ENCODE data around the gene RAB3B. TPM values are rescaled to one million over a fixed set of nuclear protein-coding genes. Genes with fewer than 3 reads are reported as not detected.
"Not testable (repeated sequence)": the region's sequence is repeated elsewhere in the genome, so short reads cannot be mapped to it uniquely, and the experiment has no call there.

Gene RAB3B
- total RNA-seq, 1 donor from 2014 or later, result 3.4 TPM

GRCh38 chr1:52032785-52033131, 42.3 kb upstream of the RAB3B start:
- peak; percentile 7 for DNase-seq (ENCODE audit: low read depth)
- no peak for FAIRE-seq
- Histone ChIP-seq H3K27me3 (ENCODE audit: control insufficient read depth, insufficient read depth, low read length) (no peaks in the 10 kb centered on the region), H3K36me3 (ENCODE audit: control insufficient read depth, insufficient read depth, low read length) (no peaks in the 10 kb centered on the region), H3K4me3 (ENCODE audit: low read depth, low read length) (peak overlapping the region; percentile 77)
- no peak for TF ChIP-seq CTCF (IDR thresholded peaks at IDR 0.05; ENCODE audit: insufficient read depth, low read length, severe bottlenecking)

GRCh38 chr1:52032124-52032784, 41.8 kb upstream of the RAB3B start:
- FAIRE-seq (no peak), DNase-seq (ENCODE audit: low read depth) (no peak)
- H3K27me3 ChIP-seq (ENCODE audit: control insufficient read depth, insufficient read depth, low read length), result no peaks in the 10 kb centered on the region
- no peak for TF ChIP-seq CTCF (IDR thresholded peaks at IDR 0.05; ENCODE audit: insufficient read depth, low read length, severe bottlenecking)
- no peaks in the 10 kb centered on the region for H3K36me3 ChIP-seq (ENCODE audit: control insufficient read depth, insufficient read depth, low read length)
- H3K4me3 ChIP-seq (ENCODE audit: low read depth, low read length), result peak overlapping the region; percentile 77

GRCh38 chr1:52028839-52029238, 38.3 kb upstream of the RAB3B start:
- DNase-seq (ENCODE audit: low read depth); H3K36me3 ChIP-seq (ENCODE audit: control insufficient read depth, insufficient read depth, low read length); FAIRE-seq: not testable (repeated sequence)

GRCh38 chr1:52028328-52028727, 37.8 kb upstream of the RAB3B start:
- DNase-seq (ENCODE audit: low read depth) (no peak), FAIRE-seq (no peak)
- H3K36me3 ChIP-seq (ENCODE audit: control insufficient read depth, insufficient read depth, low read length), result peaks cover 4% of the 10 kb centered on the region
- TF ChIP-seq CTCF (IDR thresholded peaks at IDR 0.05; ENCODE audit: insufficient read depth, low read length, severe bottlenecking), result no peak
- H3K4me3 ChIP-seq (ENCODE audit: low read depth, low read length), result no peak overlapping the region
- H3K27me3 ChIP-seq (ENCODE audit: control insufficient read depth, insufficient read depth, low read length), result no peaks in the 10 kb centered on the region

More at GRCh38 chr1:52028839-52029238, 38.3 kb upstream of the RAB3B start:
- not testable (repeated sequence) for H3K4me3 ChIP-seq (ENCODE audit: low read depth, low read length); H3K27me3 ChIP-seq (ENCODE audit: control insufficient read depth, insufficient read depth, low read length)

GRCh38 chr1:52026278-52026677, 35.8 kb upstream of the RAB3B start:
- Histone ChIP-seq H3K36me3 (ENCODE audit: control insufficient read depth, insufficient read depth, low read length) (peaks cover 9% of the 10 kb centered on the region), H3K27me3 (ENCODE audit: control insufficient read depth, insufficient read depth, low read length) (no peaks in the 10 kb centered on the region), H3K4me3 (ENCODE audit: low read depth, low read length) (no peak overlapping the region)
- TF ChIP-seq CTCF (IDR thresholded peaks at IDR 0.05; ENCODE audit: insufficient read depth, low read length, severe bottlenecking), result no peak
- FAIRE-seq (no peak), DNase-seq (ENCODE audit: low read depth) (no peak)

- FAIRE-seq, result no peak
- TF ChIP-seq CTCF (IDR thresholded peaks at IDR 0.05; ENCODE audit: insufficient read depth, low read length, severe bottlenecking), result no peak
- DNase-seq (ENCODE audit: low read depth), result no peak
- no peaks in the 10 kb centered on the region for H3K27me3 ChIP-seq (ENCODE audit: control insufficient read depth, insufficient read depth, low read length)
- H3K4me3 ChIP-seq (ENCODE audit: low read depth, low read length), result no peak overlapping the region
- H3K36me3 ChIP-seq (ENCODE audit: control insufficient read depth, insufficient read depth, low read length), result peaks cover 9% of the 10 kb centered on the region
These were observed 31.6 kb upstream of the RAB3B start for GRCh38 chr1:52022133-52022532.

All from bronchial epithelial cell (primary cell).